Gastroesophageal sphincter (tissue), 3 donors: Measurements from ENCODE around the gene PMM1.

Source experiments
- CTCF ChIP-seq, 4 experiments: fragments of 200-600 bp in 2 of 4; fragments of 450-650 bp in 2 of 4; sonication (generic) in 1 of 4; IDR thresholded peaks; one replicate each; pipeline ENCODE4 v1.5.1; 2017 to 2019; ENCODE audit warnings: antibody characterized with exemption in 4 of 4, mild to moderate bottlenecking in 2 of 4, moderate library complexity in 2 of 4
- POLR2A ChIP-seq, 2 donors: fragments of 450-650 bp; IDR thresholded peaks; one replicate each; pipeline ENCODE4 v1.6.1; 2017; ENCODE audit warnings: antibody characterized with exemption in 2 of 2, mild to moderate bottlenecking in 2 of 2, moderate library complexity in 1 of 2

GRCh38 chr22:41612603-41613306 lies 23.1 kb upstream of the PMM1 start:
- TF ChIP-seq CTCF (IDR thresholded peaks at IDR 0.05) = no peak
- no peak for TF ChIP-seq POLR2A (IDR thresholded peaks at IDR 0.05)
